WERI-Rb-1 (cell line): ENCODE measurements around the gene CACNA1A.

Source experiments
- DNase-seq: peaks from one replicate; pipeline ENCODE4 v3.0.0-alpha.2; 2020
- H3K27ac ChIP-seq: fragments of 250-450 bp; sonication (Bioruptor Pico); 2 replicates; pipeline ENCODE4 v1.5.1; 2020; ENCODE audit warnings: mild to moderate bottlenecking, moderate library complexity
- H3K27me3 ChIP-seq: fragments of 250-450 bp; sonication (Bioruptor Pico); 2 replicates; pipeline ENCODE4 v1.5.1; 2021; ENCODE audit warnings: mild to moderate bottlenecking, low read depth, moderate library complexity; ENCODE audit not compliant: insufficient read depth, severe bottlenecking
- H3K36me3 ChIP-seq: fragments of 250-450 bp; sonication (Bioruptor Pico); 2 replicates; pipeline ENCODE4 v1.5.1; 2020; ENCODE audit warnings: mild to moderate bottlenecking, moderate library complexity
- H3K4me3 ChIP-seq: 2 replicates; pipeline ENCODE4 v1.5.1; 2011; ENCODE audit warnings: low read depth, mild to moderate bottlenecking, control low read depth, low read length
- H3K9me3 ChIP-seq: fragments of 250-450 bp; sonication (Bioruptor Pico); 2 replicates; pipeline ENCODE4 v1.5.1; 2021; ENCODE audit warnings: mild to moderate bottlenecking, moderate library complexity; ENCODE audit not compliant: severe bottlenecking
- CTCF ChIP-seq: IDR thresholded peaks from 2 replicates; pipeline ENCODE4 v1.5.1; 2011; ENCODE audit warnings: low read depth, mild to moderate bottlenecking, control low read depth, inconsistent platforms, low read length

Gene CACNA1A

GRCh38 chr19:13451434-13451995 is 54.8 kb downstream of the CACNA1A start:
- Histone ChIP-seq H3K36me3 (no peaks in the 10 kb centered on the region), H3K27ac (no peak overlapping the region), H3K9me3 (peaks cover 4% of the 10 kb centered on the region), H3K4me3 (no peak overlapping the region), H3K27me3 (peaks cover 32% of the 10 kb centered on the region)
- no peak for TF ChIP-seq CTCF
- DNase-seq = no peak

GRCh38 chr19:13447978-13448377 is 58.3 kb downstream of the CACNA1A start:
- Histone ChIP-seq H3K9me3 (peaks cover 7% of the 10 kb centered on the region), H3K36me3 (no peaks in the 10 kb centered on the region), H3K4me3 (no peak overlapping the region), H3K27me3 (peaks cover 10% of the 10 kb centered on the region), H3K27ac (no peak overlapping the region)
- no peak for TF ChIP-seq CTCF
- no peak for DNase-seq

DNA sequence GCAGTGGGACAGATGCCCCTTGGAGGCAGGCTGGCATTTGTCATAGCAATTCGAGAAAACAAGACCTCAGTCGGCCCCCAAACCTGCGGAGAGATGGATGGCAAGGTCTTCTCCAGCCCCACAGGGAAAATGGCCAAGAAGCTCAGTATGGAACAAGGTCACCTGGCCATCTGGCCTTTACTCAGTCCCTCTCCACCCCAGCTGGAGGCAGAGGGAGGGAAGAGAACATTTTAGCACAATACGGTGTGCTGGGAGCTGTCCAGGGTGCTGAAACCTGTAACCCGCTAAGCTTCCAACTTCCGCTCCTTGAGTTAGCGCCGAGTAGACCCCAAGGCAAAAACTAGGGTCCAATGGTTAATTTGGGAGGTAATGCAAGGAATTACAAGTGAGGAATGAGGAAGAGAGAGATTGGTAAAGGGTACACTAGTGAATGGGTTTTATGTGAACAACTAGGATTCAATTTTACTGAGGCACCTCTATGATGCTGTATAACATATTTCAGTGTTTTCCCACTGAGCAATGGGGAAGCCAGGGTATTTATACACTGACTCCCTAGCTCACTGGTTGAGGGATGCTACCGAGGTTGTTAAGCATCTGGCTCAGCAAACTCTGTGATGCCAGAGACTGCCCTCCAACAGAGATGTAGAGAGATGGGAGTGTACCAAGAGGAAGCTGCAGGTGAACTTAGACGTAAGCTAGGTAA is 64.3 kb downstream of the CACNA1A start:
- H3K9me3 ChIP-seq = peaks cover 8% of the 10 kb centered on the region
- no peak for TF ChIP-seq CTCF
- no peak overlapping the region for H3K27ac ChIP-seq
- peaks cover 40% of the 10 kb centered on the region for H3K27me3 ChIP-seq
- H3K36me3 ChIP-seq = no peaks in the 10 kb centered on the region
- H3K4me3 ChIP-seq = no peak overlapping the region
- DNase-seq = no peak

DNA sequence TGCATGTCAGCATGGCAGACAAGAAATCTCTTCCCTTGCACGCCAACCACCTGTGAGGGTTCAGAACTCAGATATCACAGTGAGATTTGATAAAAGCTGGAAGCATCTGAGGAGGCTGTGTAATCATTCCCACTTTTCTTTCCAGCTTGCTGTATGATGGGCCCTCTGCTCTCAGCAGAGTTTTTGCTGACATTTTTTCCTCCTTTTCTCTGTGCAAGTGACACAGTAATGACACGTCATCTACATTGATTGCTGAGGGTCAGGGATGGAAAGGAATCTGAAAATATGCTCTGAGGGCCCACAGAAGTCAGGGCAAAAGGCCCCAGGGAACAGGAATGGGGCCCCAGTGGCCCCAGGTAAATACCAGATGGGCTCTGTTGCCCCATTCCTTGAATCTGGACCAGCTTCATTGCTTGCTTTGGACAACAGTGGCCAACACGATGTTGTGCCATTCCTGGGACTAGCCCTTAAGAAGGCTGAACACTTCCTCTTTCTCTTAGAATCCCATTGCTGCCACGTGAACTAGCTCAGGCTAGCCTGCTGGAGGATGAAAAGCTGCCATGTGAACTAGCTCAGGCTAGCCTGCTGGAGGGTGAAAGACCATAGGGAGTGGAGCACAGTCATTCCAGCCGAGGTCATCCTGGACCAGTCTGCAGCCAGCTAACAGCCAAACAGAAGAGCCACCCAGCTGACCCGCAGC is 68.2 kb downstream of the CACNA1A start:
- Histone ChIP-seq H3K27ac (no peak overlapping the region), H3K36me3 (no peaks in the 10 kb centered on the region), H3K27me3 (peaks cover 38% of the 10 kb centered on the region), H3K9me3 (peaks cover 4% of the 10 kb centered on the region), H3K4me3 (no peak overlapping the region)
- no peak for DNase-seq
- TF ChIP-seq CTCF = no peak

DNA sequence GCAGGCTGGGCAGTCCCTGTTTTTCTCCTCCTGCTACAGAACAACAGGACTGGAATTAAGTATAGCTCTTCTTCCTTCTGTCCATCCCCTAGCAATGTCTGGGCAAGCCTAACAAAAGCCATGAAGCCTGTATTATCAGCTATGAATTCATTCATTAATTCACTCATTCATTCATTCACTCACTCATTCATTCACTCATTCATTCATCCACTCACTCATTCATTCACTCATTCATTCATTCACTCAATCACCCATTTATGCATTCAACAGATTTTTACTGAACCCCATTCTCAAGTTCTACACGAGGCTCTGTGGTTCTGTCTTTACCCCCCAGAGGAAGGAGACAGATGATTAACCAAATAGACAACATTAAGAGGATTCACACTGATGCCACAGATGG is 69.9 kb downstream of the CACNA1A start:
- Histone ChIP-seq H3K4me3 (no peak overlapping the region), H3K36me3 (no peaks in the 10 kb centered on the region), H3K27me3 (peaks cover 43% of the 10 kb centered on the region), H3K27ac (no peak overlapping the region), H3K9me3 (peaks cover 4% of the 10 kb centered on the region)
- DNase-seq = no peak
- no peak for TF ChIP-seq CTCF
